Kidney tubule cell (primary cell): ENCODE measurements around the gene TUBB1.
A peak's percentile ranks its signal among the peaks of the same experiment; 100 is the strongest.

Experiments
- DNase-seq: peaks from one replicate; pipeline ENCODE4 v3.0.0-alpha.2; 2018; ENCODE audit warnings: low spot score

TUBB1 gene

DNA sequence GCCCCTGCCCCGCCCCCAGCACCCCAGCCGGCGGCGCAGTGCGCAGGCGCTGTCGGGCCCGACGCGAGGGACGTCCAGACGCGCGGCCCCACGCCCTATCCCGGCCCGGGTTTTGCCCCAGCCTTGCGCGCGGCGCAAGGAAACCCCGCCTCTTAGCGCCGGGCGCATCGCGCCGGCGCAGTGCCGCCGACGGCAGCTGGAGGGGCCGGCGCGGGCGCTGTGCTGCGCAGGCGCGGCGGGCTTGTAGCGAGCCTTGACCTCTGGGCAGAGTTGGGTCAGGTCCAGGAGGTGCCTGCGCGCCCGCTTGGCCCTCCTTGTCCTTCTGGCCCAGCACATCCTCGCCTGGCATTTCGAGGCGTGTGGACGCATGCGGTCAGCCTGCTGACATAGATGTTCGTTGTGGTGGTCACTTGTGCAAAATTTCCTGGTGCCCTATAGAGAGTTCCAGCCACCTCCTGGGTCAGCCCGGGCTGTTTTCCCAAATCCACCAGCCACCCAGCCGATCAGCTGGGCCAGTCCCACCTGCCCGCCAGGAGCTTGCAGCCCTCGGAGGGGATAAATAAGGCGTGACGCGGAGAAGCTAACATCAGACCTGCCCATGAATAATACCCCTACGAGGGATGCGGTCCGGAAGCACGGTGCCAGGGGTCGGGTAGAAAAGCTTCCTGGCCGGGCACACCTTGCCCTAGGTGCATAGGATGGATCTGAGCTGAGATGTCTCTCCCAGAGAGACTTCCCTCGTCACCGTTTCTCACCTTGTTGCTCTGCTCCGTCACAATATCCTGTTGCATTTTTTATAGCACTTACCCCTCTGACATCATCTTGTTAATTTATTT lies 23.8 kb downstream of the TUBB1 start:
- peak; percentile 96 for DNase-seq

- DNase-seq: peak; percentile 32
Measured at GRCh38 chr20:59043698-59044097, 24.5 kb downstream of the TUBB1 start.

- no peak for DNase-seq
Measured at GRCh38 chr20:59044295-59044694, 25.1 kb downstream of the TUBB1 start.

DNA sequence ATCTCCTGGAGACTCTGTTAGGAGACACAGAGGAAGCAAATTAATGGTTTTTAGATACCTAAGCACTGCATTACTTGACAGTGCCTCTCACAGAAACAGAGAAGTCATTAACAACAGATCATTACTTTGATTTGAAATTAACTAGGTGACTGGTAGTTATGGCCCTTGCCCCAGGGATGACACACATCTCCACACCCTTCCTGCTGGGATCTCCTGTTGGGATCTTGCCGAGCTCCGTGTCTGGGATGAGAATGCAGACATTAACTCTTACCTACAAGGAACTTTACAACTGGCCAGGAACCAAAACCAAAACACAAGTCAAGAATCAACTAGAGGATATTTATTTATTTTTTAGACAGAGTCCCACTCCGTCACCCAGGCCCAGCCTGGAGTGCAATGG lies 25.6 kb downstream of the TUBB1 start:
- DNase-seq: no peak

- DNase-seq: no peak
Measured at GRCh38 chr20:59046862-59047261, 27.6 kb downstream of the TUBB1 start.

GRCh38 chr20:59047938-59048680 lies 28.9 kb downstream of the TUBB1 start:
- peak; percentile 30 for DNase-seq

- no peak for DNase-seq
Measured at GRCh38 chr20:59048681-59049030, 29.4 kb downstream of the TUBB1 start.

DNA sequence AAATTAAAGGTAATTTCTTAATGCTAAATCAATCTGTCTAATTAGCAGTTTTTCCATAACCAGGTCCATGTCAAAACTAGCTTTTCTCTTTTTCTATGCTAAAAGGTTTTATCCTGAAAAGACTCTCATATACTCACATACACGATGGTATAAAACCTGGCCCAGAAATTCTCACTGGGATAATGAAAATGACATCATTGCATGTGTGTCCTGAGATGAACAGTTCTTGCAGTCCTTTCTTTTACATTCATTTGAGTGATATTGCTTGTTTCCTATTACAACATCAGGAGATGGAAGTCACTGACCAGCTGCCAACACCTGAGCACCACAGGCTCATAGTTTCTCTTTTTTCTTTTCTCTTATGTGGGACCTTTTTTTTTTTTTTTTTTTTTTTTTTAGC lies 31.2 kb downstream of the TUBB1 start:
- no peak for DNase-seq

DNA sequence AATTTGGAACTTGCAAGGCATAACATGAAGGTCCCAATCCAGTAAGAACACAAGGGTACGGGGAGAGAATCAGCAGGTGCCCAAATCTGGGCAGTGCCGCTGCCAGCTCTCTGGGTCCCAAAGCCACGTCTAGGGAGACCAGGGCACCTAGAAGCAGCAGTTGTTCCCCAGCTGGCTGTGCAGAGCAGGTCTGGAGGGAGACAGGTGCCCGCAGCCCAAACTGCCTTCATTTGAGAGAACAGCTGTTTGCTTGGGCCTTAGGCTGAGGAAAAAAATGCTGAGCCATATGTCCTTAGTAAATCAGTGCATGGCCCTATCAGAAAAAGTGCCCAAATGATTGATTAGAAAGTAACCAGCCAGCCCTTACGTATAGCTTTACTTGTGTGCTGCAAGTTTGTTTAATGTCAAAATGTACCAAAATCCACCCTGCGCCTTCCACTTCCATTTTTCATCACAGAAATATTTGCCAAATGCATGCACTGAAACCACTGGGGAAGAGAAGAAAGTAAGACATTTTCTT lies 32.5 kb downstream of the TUBB1 start:
- no peak for DNase-seq

- DNase-seq: no peak
Measured at GRCh38 chr20:59055302-59055701, 36.1 kb downstream of the TUBB1 start.

- DNase-seq: no peak
Measured at GRCh38 chr20:59062081-59062480, 42.9 kb downstream of the TUBB1 start.

- DNase-seq: peak; percentile 21
Measured at GRCh38 chr20:59063358-59064213, 44.4 kb downstream of the TUBB1 start.

DNA sequence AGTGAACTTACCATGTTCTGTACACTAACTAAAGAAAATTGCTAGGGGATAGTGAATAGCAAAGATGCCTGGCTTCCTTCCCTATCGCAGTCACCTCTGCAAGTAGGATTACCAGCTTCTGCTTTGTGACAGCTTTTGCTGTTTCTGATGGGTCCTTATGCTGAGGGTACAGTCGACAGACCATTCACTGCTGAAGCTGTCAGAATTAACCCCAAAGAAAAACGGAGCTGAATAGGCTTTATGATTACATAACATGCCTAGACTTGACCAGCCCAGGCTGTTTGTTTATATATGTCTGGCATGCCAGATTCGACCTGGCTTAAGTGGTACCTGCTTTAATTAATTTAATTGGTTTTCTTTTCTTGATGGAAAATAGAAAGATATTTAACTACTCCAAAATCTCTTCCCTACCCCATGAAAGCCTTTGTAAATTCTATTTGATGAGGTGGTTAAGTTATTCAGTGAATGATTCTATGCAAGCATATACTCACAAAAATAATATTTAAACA lies 45.0 kb downstream of the TUBB1 start:
- no peak for DNase-seq

DNA sequence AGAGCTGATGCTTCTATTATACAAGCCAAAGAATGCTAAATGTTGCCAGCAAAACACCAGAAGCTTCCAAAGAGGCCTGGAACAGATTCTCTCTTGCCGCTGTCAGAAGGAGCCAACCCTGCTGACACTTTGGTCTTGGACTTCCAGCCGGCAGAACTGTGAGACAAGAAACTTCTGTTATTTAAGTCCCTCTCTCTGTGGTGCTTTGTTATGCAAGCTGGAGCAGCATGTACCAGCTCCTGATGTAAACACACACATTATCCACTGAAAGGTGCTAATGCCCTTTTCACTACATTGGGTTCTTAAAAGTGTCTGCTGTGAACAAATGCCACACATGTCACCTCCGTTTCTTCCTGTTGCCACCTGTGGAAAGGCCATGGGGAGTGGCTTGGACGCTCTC lies 49.3 kb downstream of the TUBB1 start:
- no peak for DNase-seq

GRCh38 chr20:59069026-59069425 lies 49.8 kb downstream of the TUBB1 start:
- DNase-seq: no peak

DNA sequence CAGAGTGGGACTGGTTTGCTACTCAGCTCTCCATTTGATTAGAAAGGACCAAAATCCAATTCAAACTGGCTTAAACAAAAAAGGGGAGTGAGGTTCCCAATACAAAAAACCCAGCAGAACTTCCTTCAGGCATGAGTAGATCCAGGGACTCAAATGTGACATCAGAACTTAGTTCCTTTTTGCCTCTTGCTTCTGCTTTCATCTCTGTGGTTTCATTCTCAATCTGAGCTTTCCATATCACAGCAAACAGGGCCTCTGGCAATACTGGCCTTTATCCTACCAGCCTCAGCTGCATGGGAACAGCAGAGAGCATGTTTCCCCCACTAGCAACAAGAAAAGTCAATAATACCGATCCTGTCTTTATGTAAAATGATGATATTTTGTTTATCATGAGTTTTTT lies 52.0 kb downstream of the TUBB1 start:
- no peak for DNase-seq

DNA sequence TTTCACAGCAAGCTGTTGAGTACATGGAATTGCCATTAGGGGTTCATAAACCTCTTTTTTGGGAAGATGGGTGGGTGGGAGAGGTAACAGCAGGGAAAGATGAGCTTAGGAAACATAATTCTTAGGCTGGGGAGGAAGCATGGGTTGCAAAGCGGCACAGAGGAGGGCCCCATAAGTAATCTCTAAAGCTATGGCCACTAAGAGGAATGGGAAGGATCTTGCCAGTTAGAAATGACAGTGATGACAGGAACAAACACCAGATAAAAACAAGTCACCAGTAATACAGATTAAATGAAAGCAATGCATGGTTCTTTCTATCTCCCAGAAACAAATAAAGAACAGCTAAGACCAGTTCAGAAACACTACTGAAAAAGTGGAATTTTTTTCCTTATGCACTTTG lies 54.4 kb downstream of the TUBB1 start:
- DNase-seq: no peak

- no peak for DNase-seq
Measured at GRCh38 chr20:59074456-59074855, 55.2 kb downstream of the TUBB1 start.

DNA sequence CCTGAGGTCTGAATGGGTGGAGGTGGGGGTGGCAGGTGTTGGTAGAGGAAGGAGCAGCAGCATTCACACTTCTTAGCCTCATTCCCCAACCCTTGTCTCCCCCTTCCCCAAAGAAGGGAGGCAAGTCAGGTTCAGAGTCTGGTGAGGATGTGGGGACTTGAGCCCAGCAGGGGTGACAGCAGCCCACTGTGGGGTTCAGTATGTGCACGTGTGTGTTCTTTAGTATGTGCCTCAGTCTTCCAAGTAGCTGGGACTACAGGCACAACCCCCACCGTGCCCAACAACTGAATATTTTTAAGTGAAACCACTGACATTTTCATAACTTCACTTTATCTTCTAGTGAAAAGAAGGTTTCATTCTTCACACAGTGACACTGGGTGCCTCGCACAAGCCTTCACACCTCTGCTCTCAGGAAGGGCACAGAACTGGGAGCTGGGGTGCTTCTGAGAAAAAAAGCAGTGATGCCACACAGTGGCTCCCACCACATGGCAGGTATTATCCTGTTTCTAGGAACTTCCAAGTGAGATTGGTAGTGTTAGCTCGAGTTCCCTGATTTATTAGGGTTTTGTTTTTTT lies 56.8 kb downstream of the TUBB1 start:
- no peak for DNase-seq
